ENCODE measurements around the gene VKORC1L1.
"Not testable (repeated sequence)": the region's sequence is repeated elsewhere in the genome, so short reads cannot be mapped to it uniquely, and the experiment has no call there.

Gene VKORC1L1

GRCh38 chr7:65879292-65880153 is 6.6 kb downstream of the VKORC1L1 start:
- not testable (repeated sequence) for DNase-seq (ENCODE audit: insufficient read length, low spot score); FAIRE-seq

GRCh38 chr7:65880242-65880641 is 7.4 kb downstream of the VKORC1L1 start:
- not testable (repeated sequence) for DNase-seq (ENCODE audit: insufficient read length, low spot score); FAIRE-seq

- not testable (repeated sequence) for DNase-seq (ENCODE audit: insufficient read length, low spot score)
- FAIRE-seq, result peak; percentile 50
Observed at GRCh38 chr7:65884983-65885382, 12.1 kb downstream of the VKORC1L1 start.

GRCh38 chr7:65885533-65885932 is 12.7 kb downstream of the VKORC1L1 start:
- not testable (repeated sequence) for FAIRE-seq; DNase-seq (ENCODE audit: insufficient read length, low spot score)

GRCh38 chr7:65888434-65889156 is 15.7 kb downstream of the VKORC1L1 start:
- not testable (repeated sequence) for DNase-seq (ENCODE audit: insufficient read length, low spot score); FAIRE-seq

GRCh38 chr7:65889722-65890121 is 16.8 kb downstream of the VKORC1L1 start:
- FAIRE-seq, result not testable (repeated sequence)

GRCh38 chr7:65892161-65892560 is 19.3 kb downstream of the VKORC1L1 start:
- DNase-seq (ENCODE audit: insufficient read length, low spot score) (no peak), FAIRE-seq (no peak)
- no peak for TF ChIP-seq POLR2A (IDR thresholded peaks at IDR 0.05; ENCODE audit: low read depth, low read length)

More at GRCh38 chr7:65889722-65890121, 16.8 kb downstream of the VKORC1L1 start:
- not testable (repeated sequence) for DNase-seq (ENCODE audit: insufficient read length, low spot score)

- no peak for FAIRE-seq
- DNase-seq (ENCODE audit: insufficient read length, low spot score), result no peak
- TF ChIP-seq POLR2A (IDR thresholded peaks at IDR 0.05; ENCODE audit: low read depth, low read length), result no peak
Observed at GRCh38 chr7:65892835-65893234, 20.0 kb downstream of the VKORC1L1 start.

- TF ChIP-seq POLR2A (IDR thresholded peaks at IDR 0.05; ENCODE audit: low read depth, low read length), result no peak
- no peak for DNase-seq (ENCODE audit: insufficient read length, low spot score)
- FAIRE-seq, result no peak
Observed at GRCh38 chr7:65896279-65896870, 23.5 kb downstream of the VKORC1L1 start.

GRCh38 chr7:65897289-65897688 is 24.4 kb downstream of the VKORC1L1 start:
- not testable (repeated sequence) for FAIRE-seq; DNase-seq (ENCODE audit: insufficient read length, low spot score)

GRCh38 chr7:65898677-65899447 is 26.0 kb downstream of the VKORC1L1 start:
- not testable (repeated sequence) for FAIRE-seq; DNase-seq (ENCODE audit: insufficient read length, low spot score)

- DNase-seq (ENCODE audit: insufficient read length, low spot score) (no peak), FAIRE-seq (no peak)
- TF ChIP-seq POLR2A (IDR thresholded peaks at IDR 0.05; ENCODE audit: low read depth, low read length), result no peak
Observed at GRCh38 chr7:65902306-65902705, 29.4 kb downstream of the VKORC1L1 start.

GRCh38 chr7:65907501-65908198 is 34.8 kb downstream of the VKORC1L1 start:
- no peak for DNase-seq (ENCODE audit: insufficient read length, low spot score)
- no peak for FAIRE-seq

GRCh38 chr7:65910237-65910636 is 37.4 kb downstream of the VKORC1L1 start:
- DNase-seq (ENCODE audit: insufficient read length, low spot score), result no peak

More at GRCh38 chr7:65907501-65908198, 34.8 kb downstream of the VKORC1L1 start:
- no peak for TF ChIP-seq POLR2A (IDR thresholded peaks at IDR 0.05; ENCODE audit: low read depth, low read length)

More at GRCh38 chr7:65910237-65910636, 37.4 kb downstream of the VKORC1L1 start:
- TF ChIP-seq POLR2A (IDR thresholded peaks at IDR 0.05; ENCODE audit: low read depth, low read length), result no peak
- FAIRE-seq, result no peak
